ENCODE data around the gene RYR2.

Gene RYR2

GRCh38 chr1:237717106-237717505 lies 675.1 kb downstream of the RYR2 start:
- DNase-seq (ENCODE audit: low read depth in 2 of 2), result no peak

- DNase-seq (ENCODE audit: low read depth in 2 of 2), result no peak
Observed at GRCh38 chr1:237730826-237731350, 688.9 kb downstream of the RYR2 start.

DNA sequence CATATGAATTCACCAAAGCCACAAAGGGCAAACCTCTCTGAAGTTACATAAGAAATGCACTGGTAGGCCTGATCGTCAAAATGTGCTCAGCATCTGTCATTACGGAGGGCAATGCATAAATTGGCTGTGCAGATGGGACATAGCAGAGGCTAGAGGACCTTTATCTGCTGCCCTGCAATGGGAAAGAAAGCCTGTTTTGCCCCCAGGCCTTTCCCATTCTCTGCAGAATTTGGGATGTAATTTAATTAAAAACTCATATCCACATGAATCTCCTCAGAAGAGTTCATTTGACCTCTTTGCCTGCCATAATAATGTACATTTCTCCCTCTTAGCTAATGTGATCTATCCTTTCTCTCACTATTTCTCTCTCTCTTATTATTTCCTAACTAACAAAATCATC lies 690.7 kb downstream of the RYR2 start:
- no peak for DNase-seq (ENCODE audit: low read depth in 2 of 2)

DNA sequence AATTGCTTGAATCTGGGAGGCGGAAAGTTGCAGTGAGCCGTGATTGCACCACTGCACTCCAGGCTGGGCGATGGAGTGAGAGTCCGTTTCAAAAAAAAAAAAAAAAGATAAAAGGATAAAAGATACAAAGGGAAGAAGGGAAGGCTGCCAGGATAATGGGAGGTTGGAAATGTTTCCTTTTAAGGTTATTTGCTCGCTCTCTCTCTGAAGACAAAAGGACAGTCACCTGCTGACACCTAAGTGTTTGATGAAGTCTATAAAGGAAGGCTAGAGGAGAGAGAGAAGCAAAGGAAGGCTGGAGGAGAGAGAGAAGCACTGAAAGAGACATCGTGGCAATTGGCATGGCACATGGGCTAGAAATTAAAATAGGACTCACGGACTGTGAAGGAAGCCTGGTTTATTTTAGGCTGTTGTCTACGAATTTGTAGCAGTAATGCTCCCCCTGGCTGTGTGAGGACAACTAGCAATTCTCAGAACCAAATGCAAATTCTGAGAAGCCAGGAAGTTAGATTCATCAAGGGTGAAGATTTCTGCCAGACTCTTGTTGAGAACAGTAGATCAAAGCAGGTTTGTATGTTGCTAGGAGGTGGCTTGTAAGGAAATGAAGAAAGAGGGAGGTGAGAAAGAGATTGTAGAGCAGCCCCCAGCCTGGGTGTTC lies 694.5 kb downstream of the RYR2 start:
- no peak for DNase-seq (ENCODE audit: low read depth in 2 of 2)

- no peak for DNase-seq (ENCODE audit: low read depth in 2 of 2)
Observed at GRCh38 chr1:237737448-237737847, 695.5 kb downstream of the RYR2 start.

- no peak for DNase-seq (ENCODE audit: low read depth in 2 of 2)
Observed at GRCh38 chr1:237737938-237738610, 696.1 kb downstream of the RYR2 start.

GRCh38 chr1:237740846-237741245 lies 698.9 kb downstream of the RYR2 start:
- DNase-seq (ENCODE audit: low read depth in 2 of 2), result no peak

GRCh38 chr1:237745545-237745944 lies 703.6 kb downstream of the RYR2 start:
- DNase-seq (ENCODE audit: low read depth in 2 of 2), result no peak

- no peak for DNase-seq (ENCODE audit: low read depth in 2 of 2)
Observed at GRCh38 chr1:237748171-237748960, 706.4 kb downstream of the RYR2 start.

GRCh38 chr1:237749122-237749521 lies 707.1 kb downstream of the RYR2 start:
- no peak for DNase-seq (ENCODE audit: low read depth in 2 of 2)

DNA sequence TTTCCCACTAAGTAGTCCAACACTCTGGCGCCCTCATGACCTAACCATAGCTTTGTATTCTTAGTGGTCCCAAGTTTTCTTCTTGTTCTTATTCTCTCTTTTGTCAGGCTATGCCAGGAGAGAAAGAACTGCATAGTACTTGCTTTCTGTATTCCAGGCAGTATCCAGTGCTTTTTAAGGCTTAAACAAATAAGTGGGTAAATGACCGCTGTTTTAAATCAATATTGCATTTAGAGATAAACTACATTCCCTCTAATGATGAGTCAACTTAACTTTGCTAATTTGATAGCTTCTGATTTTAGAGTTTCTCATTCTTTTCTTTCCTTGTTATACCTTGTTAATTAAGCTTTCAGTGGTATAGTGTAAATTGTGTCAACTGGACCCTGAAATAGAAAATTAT lies 709.1 kb downstream of the RYR2 start:
- no peak for DNase-seq (ENCODE audit: low read depth in 2 of 2)

DNA sequence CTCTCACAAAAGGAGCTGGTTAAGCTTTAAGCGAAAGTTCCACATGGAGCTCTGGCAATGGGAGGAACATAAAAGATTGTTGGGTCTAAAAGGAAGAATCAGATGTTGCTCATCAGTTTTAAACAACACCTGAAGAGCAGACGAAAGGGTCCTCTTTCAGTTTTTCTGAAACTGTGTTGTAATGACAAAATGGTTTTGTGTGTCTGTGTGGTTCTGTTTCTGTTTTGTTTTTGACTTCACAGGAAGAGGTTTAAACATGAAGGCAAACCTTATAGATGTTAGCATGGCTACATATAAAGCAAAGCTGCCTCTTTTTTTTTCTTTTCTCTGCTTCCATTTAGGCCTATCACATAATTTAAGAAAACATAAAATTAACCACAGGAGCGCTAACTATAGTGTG lies 712.6 kb downstream of the RYR2 start:
- DNase-seq (ENCODE audit: low read depth in 2 of 2), result no peak

- no peak for DNase-seq (ENCODE audit: low read depth in 2 of 2)
Observed at GRCh38 chr1:237756304-237756967, 714.5 kb downstream of the RYR2 start.

DNA sequence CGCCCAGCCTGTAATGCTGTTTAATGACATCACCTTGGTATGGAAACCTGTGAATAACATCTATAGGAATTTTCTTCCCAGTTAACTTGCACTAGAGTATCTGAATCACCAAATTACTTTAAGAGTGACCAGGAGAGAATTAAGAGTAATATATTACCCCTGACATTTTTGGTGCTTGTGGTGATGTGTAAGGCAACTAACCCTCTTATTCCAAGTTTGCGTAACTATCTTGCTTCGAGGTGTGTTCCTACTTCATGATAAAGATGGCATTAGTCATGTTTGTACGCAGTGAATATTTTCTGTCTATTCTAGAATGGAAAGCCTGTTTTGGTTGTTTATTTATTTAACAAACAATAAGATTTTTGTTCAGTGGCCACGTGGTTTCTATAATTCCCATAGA lies 717.4 kb downstream of the RYR2 start:
- DNase-seq (ENCODE audit: low read depth in 2 of 2), result no peak

DNA sequence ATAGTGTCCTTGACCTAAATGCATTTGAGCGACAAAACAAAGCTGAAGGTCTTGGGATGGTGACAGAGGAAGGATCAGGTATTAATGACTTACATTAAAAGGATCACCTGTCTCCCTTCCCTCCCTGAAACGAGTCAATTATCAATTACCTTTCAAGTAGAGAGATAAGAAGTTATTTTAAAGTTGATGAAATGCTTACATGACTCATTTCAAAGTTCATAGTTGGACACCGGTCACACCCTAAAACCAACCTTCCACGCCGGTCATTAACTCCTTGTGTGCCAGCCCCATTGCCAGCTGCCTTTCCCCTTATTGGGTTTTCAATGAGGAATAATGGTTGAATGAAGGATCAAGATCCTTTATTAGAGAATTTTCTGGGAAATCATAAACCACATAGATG lies 719.0 kb downstream of the RYR2 start:
- no peak for DNase-seq (ENCODE audit: low read depth in 2 of 2)

DNA sequence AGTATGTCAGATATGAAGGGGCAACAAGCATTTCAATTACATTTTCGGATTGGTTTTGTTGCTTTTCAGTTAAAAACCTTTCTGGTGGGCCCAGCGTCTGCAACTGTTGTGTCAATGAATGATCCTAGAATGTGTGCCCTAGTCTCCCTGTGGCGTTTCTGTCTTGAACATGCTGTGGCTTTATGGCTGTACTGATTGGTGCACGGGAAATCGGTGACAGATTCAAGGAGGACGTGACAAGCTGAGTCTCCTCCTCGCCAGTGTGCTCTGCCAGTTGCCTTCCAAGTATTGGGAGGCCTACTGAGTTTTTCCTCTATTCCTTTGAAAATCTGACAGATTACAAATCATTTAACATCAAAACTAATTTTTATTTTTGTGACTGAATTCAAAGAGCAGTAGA lies 721.2 kb downstream of the RYR2 start:
- DNase-seq (ENCODE audit: low read depth in 2 of 2), result no peak

DNA sequence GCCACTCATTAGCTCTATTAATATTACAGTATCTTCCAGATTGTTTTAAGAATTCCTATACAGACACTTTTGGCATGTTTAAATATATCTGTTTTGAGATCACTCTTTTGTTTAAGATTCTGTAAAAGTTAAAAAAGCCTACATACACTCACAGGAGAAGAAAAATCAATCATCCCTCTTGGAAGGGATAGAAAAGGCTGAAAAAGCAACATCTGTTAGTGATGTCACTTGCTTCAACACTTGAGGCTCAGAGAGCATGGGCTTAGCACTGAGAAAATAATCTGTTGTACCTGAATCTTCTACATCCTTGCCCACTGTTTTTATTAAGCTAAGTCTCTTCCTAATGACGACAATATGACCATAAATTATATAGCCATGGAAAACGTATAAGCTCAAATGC lies 721.8 kb downstream of the RYR2 start:
- no peak for DNase-seq (ENCODE audit: low read depth in 2 of 2)

- DNase-seq (ENCODE audit: low read depth in 2 of 2), result no peak
Observed at GRCh38 chr1:237769916-237770315, 727.9 kb downstream of the RYR2 start.

DNA sequence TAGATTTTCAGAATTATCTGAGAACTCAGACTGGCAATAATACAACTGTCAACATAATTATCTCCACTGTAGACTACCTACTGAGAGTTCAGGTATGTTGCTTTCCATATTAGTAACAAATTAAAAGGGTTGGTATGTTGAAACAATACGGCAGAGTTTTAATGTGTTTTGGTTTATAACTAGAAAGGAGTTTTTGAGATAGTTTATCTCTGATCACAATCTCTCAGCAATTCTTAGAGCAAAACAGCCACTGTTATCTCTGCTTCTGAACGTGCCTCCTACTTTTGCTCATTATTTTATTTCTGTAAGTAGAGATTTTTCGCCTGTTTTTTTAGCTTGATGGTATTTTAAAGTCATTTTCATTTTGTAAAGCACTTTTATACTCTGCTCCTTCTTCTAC lies 730.0 kb downstream of the RYR2 start:
- DNase-seq (ENCODE audit: low read depth in 2 of 2), result no peak

GRCh38 chr1:237774246-237774645 lies 732.3 kb downstream of the RYR2 start:
- DNase-seq (ENCODE audit: low read depth in 2 of 2), result no peak

DNA sequence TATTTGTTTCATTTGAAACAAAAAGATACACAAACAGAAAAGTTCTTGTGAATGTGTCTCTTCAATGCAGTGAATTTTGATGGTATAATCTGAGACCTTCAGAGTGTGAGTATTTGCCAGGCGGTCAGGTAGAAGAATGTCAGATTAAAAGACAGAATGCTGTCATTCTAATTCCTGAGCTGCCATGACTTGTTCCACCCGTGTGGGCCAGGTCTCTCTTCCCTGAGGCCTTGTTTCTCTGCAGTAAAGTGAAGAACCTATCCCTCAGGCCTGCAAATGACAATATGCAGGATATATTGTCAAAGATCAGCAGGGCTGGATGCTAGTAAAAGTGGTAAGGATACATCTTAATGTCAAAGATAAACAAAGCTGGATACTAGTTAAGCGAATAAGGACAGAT lies 737.4 kb downstream of the RYR2 start:
- DNase-seq (ENCODE audit: low read depth in 2 of 2), result no peak

DNA sequence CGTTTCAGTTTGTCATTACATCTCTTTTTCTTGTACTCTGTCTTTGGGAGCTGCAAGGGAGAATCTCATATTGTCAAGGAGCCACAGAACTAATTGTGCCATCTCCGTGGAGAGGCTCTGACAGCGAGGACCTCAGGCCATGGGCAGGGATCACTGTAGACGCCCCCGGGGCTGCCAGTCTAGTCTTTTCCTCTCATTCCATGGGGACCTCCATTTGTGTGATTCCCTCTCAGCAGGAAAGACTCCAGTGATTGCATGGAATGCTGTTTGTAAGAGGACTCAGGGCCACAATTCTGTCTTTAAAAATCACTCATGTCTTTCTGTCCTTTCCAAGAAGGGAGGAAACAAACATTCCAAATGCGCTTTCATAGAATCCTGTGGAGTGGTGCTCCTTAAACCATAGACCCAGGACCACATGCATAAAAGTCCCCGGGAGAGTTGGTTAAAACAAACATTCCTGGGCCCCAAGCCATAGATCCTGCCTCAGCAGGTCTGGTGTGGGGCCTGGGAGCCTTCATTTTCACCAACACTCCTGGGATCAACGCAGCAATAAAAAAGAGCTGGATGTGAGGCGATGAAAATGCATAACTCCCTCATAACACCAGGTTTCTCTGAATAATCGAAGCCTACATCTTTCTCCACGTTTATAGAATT lies 744.2 kb downstream of the RYR2 start:
- DNase-seq (ENCODE audit: low read depth in 2 of 2), result no peak

Data from stimulated activated CD4-positive, alpha-beta T cell treated with anti-CD3 and anti-CD28 coated beads, Interleukin-12 subunit alpha, Interleukin-12 subunit beta, amount 100 ng/mL, for 24 hours (primary cell).